NOMO-1 treated with dmso at 0.1 percent for 144 hours (cell line): ENCODE results near the gene METTL24.
"Not testable (repeated sequence)": the region's sequence is repeated elsewhere in the genome, so short reads cannot be mapped to it uniquely, and the experiment has no call there.

Source experiments
- DNase-seq: peaks from one replicate; lab custom pipeline; 2025; ENCODE audit not compliant: unreplicated experiment; lab: John Stamatoyannopoulos, UW

Gene METTL24

DNA sequence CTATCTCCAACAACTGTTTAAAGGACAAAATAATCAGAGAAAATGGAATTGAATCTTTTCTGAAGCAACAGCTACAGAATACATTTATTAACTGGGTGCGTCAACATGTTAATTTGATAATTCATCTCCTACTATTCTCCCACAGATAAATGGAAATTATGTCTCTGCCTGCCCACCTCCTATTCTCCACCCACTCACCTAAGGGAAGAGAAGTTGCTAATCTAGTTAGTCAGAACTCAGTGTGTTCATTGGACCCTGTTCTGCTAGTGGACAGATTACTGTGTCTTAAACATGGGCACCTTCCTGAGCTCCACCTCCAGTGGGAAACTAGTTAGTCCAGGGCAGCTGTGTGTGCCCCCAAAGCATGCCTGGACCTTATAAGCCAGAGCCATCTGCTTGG, 41.0 kb downstream of the METTL24 start:
- no peak for DNase-seq

DNA sequence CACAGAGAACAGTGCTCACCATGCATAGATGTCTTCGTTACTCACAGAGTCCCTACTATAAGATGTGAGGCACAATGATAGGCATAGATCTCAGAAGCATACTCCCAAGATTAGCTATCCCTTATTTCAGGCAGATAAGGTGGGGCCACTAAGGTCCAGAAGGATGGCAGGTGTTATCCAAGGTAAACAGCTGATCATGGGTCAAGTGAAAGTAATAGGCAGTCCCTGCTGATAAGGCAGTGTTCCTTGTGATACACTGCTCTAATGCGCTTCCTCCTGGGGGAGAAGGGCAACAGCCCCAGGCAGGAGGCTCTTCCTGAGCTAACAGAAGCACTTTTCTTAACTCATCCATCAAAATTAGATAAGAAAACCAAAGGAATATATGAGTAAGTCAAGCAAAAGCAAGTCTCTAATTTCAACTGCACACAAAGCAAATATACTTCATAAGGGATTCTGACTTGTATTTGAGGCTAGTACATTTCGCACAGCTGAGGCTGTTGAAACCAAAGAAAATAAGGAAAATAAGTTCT, 42.2 kb downstream of the METTL24 start:
- no peak for DNase-seq

DNA sequence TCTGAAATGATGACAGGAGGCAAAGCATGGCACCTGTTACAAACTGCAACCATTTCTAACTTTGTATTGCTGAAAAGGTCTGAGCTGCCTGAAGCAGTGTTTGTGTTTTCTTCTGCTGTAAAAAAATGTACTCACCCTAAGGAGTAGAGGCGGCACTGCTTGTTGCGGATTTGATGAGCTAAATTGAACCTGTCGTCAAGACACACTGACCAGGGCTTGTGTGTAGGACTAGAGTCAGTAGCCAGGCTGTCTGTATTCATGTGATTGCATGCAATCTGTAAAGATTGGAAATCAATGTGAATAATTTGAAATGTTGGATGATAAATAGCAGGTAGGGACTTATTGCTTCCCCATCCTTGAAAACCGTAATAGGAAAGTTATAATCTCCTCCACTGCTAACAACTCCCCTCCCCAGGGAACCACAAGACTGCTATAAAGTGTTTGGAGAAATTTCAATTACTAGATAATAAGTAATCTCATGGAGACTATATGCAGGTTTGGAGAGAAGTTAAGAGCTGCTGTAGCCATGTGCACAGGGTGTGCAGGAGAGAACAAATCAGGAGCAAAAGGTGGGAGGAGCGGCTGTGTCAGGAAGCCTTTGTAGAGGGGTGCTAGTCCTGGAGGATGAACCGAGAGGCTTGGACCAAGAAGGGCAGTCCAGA, 42.8 kb downstream of the METTL24 start:
- DNase-seq = no peak

DNA sequence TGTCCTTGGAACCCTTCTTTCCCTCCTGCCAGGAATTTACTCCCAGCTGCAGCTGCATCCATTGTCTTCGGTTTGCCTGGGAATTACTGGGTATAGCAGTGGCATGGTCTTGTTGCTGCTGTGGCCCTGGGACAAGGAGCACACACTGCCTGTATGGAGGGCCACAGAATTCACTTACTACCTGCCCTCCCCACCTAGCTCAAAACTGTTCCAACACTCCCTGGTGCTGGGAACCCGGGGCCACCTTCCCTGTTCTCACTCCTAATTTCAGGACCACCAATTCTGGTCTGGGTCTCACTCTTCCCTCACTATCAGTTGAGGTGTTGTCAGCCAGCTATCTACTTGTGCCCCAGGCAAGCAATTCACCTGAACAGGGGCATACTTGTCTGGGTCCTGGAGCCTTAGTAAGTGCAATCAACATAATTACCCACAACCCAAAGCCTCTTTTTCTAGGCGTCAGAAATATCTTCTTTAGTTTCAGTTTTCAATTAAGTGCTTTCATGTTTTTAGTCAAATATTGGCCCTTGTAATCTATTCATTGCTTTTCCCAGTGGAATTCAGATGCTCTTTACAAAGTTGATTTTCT, 47.2 kb downstream of the METTL24 start:
- no peak for DNase-seq

DNA sequence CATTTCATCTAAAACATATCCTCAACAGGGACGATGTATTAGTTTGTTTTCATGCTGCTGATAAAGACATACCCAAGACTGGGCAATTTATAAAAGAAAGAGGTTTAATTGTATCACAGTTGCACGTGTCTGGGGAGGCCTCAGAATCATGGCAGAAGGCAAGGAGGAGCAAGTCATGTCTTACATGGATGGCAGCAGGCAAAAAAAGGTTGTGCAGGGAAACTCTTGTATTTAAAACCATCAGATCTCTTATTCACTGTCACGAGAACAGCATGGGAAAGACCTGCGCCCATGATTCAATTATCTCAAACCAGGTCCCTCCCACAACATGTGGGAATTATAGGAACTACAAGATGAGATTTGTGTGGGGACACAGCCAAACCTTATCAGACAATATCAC, 48.7 kb downstream of the METTL24 start:
- not testable (repeated sequence) for DNase-seq

DNA sequence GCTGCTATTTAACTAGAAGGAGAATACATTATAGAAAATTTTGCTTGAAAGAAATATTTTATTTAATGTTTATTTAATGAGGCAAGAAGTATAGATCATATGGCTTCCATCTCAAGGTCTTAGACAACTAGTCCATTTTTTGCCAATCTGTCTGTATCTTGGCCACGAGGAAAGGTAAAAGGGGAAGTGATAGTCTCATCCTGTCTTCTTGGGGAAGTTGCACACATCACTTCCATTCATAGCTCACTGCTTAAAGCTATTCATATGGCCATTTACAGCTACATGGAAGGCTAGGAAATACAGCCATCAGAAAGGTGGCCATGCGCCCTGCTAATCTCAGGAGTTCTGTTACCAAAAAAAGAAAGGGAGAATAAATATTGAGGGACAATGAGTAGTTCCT, 50.8 kb downstream of the METTL24 start:
- DNase-seq = peak; percentile 7

DNA sequence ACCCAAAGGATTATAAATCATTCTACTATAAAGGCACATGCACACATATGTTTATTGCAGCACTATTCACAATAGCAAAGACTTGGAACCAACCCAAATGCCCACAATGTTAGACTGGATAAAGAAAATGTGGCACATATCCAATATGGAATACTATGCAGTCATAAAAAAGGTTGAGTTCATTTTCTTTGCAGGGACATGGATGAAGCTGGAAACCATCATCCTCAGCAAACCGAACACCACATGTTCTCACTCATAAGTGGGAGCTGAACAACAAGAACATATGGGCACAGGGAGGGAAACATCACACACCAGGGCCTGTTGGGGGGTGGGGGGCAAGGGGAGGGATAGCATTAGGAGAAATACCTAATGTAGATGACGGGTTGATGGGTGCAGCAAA, 52.3 kb downstream of the METTL24 start:
- DNase-seq = not testable (repeated sequence)

DNA sequence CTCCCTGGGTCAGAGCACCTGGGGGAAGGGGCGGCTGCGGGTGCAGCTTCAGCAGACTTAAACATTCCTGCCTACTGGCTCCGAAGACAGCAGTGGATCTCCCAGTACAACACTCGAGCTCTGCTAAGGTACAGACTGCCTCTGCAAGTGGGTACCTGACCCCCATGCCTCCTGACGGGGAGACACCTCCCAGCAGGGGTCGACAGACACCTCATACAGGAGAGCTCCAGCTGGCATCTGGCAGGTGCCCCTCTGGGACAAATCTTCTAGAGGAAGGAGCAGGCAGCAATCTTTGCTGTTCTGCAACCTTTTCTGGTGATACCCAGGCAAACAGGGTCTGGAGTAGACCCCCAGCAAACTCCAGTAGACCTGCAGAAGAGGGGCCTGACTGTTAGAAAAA, 54.5 kb downstream of the METTL24 start:
- not testable (repeated sequence) for DNase-seq

DNA sequence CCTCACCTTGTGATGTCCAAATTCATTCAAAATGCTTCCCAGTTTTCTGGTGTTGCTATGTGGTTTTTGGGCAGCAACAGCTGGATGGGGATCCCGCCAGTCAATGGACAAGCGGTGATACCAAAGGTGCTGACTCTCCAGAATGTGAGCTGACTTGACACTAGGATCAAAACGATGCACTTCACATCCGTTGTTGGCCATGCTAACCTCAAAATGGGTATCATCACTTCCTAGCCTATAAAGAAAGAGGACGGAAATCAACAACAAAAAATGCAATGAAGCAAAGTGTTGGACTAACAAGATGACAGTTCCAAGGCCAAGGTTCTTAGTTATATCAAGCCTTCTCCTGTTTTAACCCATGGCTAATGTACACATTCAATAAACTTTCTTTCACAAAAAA, 59.2 kb downstream of the METTL24 start:
- no peak for DNase-seq

DNA sequence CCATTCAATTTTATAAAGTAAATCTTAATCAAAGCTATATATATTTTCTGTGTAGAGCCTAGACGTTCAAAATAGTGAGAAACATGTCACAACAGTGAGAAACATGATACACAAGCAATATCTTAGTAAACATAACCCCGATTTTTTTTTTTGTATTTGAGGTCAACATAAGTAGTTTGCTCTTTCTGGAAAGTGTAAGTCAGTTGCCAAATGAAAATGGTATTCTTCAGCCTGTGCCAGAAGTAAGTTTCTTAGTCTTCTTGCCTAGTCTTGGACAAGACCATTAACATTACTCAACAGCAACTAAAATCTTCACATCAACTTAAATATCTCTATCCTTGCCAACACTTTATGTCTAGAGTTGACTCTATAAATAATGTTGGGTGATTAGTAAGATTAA, 59.7 kb downstream of the METTL24 start:
- no peak for DNase-seq

DNA sequence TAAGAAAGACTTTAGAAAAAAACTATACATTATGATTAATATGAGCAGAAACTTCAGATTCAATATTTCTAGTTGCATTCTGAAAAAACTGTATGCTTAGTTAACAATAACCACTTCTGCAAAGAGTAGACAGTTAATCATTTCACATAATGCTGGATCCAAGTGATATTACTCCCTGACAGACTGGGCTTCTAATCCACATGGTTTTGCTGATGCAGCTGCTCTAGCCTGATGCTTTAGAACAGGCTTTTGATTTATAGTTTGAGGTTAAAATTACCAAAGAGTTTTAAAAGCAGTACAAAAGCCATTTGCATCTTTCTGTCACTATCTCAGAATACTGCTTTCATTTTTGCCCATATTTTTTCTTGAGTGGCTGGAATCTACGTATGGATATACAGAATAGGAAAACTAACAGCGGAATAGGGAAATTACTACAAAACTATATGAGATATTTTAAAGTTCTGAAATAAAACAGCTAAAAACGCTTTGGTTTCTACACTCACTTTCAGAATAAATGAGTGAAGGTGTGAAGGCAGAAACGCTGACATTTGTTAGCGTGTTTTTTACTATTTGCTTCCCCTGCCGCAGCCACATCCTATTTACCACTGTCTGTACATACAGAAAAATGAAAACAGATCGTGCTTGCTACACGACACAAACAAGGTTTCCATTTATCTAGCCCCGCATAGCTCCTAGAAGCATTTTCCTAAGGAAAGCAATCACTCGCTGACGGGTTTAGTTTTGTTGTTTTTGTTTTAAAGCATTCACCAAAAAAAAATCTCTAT, 61.7 kb downstream of the METTL24 start:
- no peak for DNase-seq

DNA sequence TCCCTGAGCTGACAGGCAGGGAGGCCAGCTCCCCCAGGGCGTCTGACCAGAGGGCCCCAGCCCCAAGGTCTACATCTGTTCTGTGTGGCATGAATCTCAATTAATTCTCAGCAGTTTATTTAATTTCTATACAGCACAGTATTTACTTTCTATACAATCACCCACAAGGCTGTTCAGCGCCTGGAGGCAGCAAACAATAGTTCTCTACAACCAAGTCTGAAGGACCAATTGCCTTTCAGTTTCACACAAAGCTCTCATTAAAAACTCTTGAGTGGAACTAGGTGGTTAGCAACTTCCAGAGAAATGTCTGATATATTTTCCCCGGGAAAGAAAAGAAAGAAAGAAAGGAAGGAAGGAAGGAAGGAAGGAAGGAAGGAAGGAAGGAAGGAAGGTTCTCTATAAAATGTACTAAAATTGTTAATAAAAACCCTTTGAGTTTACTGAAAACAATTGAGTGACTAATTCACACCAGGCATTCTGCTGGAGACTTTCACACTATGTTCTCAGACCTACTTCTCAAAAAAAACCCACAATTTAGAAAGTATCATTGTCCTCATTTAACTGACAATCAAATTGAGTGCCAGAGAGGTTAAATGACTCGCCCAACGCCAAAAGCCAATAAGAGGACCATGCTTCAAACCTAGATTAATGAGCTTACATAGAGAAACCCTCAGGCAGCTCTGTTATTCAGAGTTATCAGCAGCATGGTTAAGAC, 62.5 kb downstream of the METTL24 start:
- no peak for DNase-seq

DNA sequence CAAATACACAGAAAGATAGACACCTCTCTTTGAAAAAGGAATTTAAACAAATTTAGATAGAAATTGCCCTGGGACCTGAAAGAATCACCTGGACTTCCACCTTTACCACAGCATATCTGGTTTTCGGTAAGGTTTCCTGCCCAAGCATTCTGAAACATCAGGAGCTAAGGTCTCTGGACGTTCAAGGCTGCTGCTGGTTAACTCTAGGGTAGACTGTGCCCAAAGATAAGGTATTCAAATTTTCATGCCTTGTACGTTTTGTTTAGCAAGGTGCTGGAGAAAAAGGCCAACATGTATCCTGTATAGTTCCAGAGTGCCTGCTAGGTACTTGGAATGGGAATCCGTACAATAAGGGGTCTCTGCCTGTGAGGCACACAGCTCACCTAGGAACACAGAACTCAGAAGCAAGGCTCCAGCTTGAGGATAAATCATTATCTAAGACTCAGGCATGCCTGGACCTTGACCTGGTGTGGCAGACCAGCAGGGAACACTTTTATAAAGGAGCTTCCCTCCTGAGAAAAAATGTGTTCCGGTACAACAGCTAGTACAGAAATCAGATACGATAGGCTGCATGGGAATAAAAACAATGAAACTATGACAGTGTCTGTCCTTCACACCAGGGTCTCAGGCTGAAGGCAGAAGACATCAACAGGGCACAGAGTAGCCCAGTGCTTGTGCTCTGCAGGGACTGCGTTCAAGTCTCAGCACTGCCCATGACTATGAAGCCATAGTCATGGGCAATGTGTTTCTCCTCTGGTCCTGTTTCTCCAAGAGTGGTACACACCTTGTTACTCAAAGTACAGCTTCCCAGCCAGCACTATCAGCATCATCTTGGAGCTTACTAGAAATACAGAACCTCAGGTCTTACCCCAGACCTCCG, 70.4 kb downstream of the METTL24 start:
- no peak for DNase-seq

DNA sequence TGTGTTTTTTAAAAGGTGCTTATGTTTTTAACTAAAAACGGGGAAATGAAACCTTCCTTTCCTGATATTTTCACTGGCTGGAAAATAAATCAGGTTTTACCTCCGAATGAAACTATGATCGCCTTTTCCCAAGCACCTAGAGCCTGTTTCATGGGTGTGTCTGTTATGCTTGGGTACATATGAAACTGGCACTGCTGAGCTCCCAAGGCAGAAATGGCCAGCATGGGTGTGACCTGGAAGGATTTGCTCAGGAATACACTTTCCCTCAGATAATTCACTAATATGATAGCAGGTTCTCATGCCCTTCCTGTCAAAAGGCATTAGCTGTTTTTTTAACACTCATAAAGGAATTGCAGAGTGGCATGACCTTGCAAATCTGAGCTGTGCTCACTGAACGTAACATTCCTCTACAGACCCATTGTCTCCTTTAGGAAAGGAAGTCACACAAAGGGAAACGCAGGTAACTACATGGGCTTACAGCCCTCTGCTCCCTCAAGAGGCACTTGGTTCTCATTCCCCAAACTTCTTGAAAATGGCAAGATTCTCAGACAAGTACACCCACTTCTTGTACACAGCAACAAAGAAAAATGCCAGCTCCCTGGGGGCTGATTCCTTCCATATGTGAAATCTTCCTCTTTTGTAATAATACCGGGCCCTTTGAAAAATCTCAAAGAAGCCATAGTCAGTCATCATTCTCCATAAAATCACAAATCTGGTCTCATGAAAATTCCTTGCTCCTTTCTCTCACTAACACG, 72.7 kb downstream of the METTL24 start:
- no peak for DNase-seq

DNA sequence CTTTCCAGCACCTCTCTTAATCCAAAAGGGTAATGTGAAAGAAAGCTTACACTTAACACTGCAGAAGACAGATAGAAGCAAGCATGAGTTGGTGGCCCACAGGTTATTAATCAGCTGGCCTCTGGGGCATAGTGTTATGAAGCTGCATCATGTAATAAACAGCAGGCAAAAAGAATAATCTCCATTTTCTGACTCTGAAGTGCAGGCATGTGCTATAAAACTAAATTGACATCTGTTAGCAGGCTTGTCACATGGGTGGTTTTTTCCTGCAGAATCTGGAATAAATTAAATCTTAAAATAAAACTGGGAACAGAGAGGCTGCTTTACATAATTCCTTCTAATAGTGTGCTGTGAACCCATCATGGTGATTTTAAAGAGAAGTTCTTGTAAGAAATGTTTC, 73.3 kb downstream of the METTL24 start:
- no peak for DNase-seq

DNA sequence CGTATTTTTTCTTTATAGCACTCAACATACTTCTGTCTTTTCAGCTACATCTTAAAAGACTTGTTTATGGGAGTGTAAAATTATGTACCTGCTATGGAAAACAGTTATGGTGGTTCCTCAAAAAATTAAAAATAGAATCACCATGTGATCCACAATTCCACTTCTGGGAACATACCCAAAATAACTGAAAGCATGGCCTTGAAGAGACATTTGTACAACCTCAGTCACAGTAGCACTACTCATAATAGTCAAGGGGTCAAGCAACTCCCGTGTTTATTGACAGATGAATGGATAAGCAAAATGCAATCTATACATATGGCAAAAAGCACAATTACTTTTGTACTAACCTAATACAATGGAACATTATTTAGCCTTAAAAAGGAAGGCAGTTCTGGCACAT, 74.5 kb downstream of the METTL24 start:
- no peak for DNase-seq

DNA sequence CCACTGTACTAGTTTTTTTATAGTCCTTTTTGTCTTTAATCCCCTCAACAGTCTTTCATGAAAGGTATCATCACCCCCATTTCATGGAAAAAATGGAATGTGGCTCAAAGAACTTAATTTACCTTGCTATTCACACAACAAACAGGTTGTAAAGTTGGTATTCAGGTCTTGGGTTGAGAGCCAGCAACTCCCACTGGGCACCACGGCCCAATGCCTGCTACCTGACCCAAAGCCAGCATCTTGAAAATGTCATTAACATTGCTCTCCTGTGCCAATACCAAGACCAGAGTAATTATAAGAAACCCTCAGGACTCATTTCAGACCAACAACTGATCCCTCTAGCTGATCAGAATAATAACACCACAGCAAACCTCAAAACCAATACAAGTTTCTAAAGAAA, 75.7 kb downstream of the METTL24 start:
- no peak for DNase-seq

DNA sequence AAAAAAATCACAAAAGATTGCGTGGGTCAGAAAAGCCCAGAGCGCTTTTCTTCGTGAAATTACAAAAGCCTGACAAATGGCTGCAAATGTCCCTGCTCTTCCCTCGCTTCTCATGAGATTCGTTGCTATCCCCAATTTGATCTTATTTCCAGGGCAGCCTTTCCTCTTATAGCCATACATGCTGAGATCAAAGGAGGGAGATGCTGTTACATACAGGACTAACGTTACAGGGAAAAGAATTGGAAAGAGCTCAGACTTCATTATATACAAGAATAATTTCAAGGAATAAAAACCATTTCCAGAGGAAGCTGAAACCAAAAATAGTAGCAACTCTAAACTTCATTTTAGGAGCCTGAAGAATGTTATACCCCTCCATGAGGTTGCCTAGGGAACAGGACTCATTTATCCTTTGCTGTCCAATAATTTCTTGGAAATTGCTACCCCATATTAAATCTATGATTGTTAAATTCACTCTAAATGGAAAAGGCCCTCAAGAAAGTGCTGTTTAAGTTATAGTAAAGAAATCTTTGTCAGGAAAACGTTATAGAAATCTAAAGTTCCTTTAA, 81.0 kb downstream of the METTL24 start:
- no peak for DNase-seq

DNA sequence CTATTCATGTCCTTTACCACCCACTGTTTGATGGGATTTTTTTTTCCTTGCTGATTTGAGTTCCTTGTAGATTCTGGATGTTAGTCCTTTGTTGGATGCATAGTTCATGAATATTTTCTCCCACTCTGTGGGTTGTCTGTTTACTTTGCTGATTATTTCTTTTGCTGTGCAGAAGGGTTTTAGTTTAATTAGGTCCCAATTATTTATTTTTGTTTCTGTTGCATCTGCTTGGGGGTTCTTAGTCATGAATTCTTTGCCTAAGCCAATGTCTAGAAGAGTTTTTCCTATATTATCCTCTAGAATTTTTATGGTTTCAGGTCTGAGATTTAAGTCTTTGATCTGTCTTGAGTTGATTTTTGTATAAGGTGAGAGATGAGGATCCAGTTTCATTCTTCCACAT, 85.4 kb downstream of the METTL24 start:
- DNase-seq = not testable (repeated sequence)

DNA sequence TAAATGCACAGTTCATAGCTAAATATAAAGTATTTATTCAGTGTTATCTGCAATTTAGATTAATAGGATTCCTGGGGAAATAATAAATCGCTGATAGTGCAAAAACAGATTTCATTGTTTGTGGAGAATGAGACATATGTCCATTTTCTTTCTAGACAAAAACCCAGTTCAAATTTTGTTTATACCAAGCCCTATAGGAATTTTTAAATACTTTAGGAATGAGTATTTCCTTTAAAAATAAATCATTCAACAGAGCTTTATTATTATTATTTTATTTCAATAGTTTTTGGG, 86.5 kb downstream of the METTL24 start:
- no peak for DNase-seq
